HEK293 (cell line): Measurements from ENCODE around the gene ERAS.

Experiments
- CTCF ChIA-PET: fragments of 350-600 bp; formaldehyde crosslinking; extraction: SDS; loops from one replicate; lab custom pipeline; 2021; ENCODE audit warnings: antibody characterized with exemption; lab: Yijun Ruan, JAX
- POLR2A ChIA-PET: fragments of 300-600 bp; formaldehyde crosslinking; extraction: SDS; loops from one replicate; lab custom pipeline; 2020; ENCODE audit warnings: antibody characterized with exemption, inconsistent platforms; lab: Yijun Ruan, JAX
- H3K27ac ChIP-seq: fragments of 200-500 bp; sonication (Bioruptor generic); 2 replicates; pipeline ENCODE4 v1.5.1; 2014; ENCODE audit warnings: low read depth, low read length, control low read depth, inconsistent platforms; ENCODE audit errors: extremely low read depth
- H3K36me3 ChIP-seq, 2 experiments: fragments of 200-500 bp in 1 of 2; sonication (Bioruptor generic) in 1 of 2; 1 replicate in 1 of 2; 2 replicates in 1 of 2; pipeline ENCODE4 v1.5.1; 2014 to 2017; ENCODE audit warnings: inconsistent platforms in 2 of 2, low read length in 2 of 2; ENCODE audit not compliant: control insufficient read depth in 2 of 2, insufficient read depth in 1 of 2
- H3K4me1 ChIP-seq: fragments of 200-500 bp; sonication (Bioruptor generic); 2 replicates; pipeline ENCODE4 v1.5.1; 2014; ENCODE audit warnings: mild to moderate bottlenecking, low read length, inconsistent platforms; ENCODE audit not compliant: control insufficient read depth, insufficient read depth
- H3K4me3 ChIP-seq: 2 replicates; pipeline ENCODE4 v1.5.1; 2011; ENCODE audit warnings: low read depth, mild to moderate bottlenecking, control low read depth, low read length, moderate library complexity
- H3K9me3 ChIP-seq: fragments of 200-500 bp; sonication (Bioruptor generic); 2 replicates; pipeline ENCODE4 v1.5.1; 2014; ENCODE audit warnings: low read depth, low read length, inconsistent platforms; ENCODE audit not compliant: control insufficient read depth, insufficient read depth
- KLF16 ChIP-seq: fragments of 450-650 bp; formaldehyde crosslinking; IDR thresholded peaks from 2 replicates; pipeline ENCODE4 v1.5.1; 2017; ENCODE audit warnings: missing biosample characterization, missing genetic modification characterization
- KLF8 ChIP-seq: fragments of 450-650 bp; formaldehyde crosslinking; IDR thresholded peaks from 2 replicates; pipeline ENCODE4 v1.5.1; 2016; ENCODE audit warnings: missing biosample characterization, missing genetic modification characterization
- PATZ1 ChIP-seq: fragments of 450-650 bp; formaldehyde crosslinking; IDR thresholded peaks from 2 replicates; pipeline ENCODE4 v1.5.1; 2016; ENCODE audit warnings: missing biosample characterization, missing genetic modification characterization
- ZBTB6 ChIP-seq: fragments of 450-650 bp; formaldehyde crosslinking; IDR thresholded peaks from 2 replicates; pipeline ENCODE4 v1.5.1; 2017; ENCODE audit warnings: missing biosample characterization, missing genetic modification characterization
- ZFHX2 ChIP-seq: fragments of 450-650 bp; formaldehyde crosslinking; conservative IDR thresholded peaks from 2 replicates; pipeline ENCODE4 v1.5.1; 2016; ENCODE audit warnings: missing biosample characterization, missing genetic modification characterization
- ZFP37 ChIP-seq: fragments of 450-650 bp; formaldehyde crosslinking; IDR thresholded peaks from 2 replicates; pipeline ENCODE4 v1.5.1; 2016; ENCODE audit warnings: missing biosample characterization, missing genetic modification characterization
- ZNF157 ChIP-seq: fragments of 450-650 bp; formaldehyde crosslinking; IDR thresholded peaks from 2 replicates; pipeline ENCODE4 v1.5.1; 2016; ENCODE audit warnings: missing biosample characterization, missing genetic modification characterization
- ZNF19 ChIP-seq: fragments of 450-650 bp; formaldehyde crosslinking; IDR thresholded peaks from 2 replicates; pipeline ENCODE4; 2016; ENCODE audit warnings: missing biosample characterization, missing genetic modification characterization, low read depth
- ZNF510 ChIP-seq: fragments of 450-650 bp; formaldehyde crosslinking; IDR thresholded peaks from 2 replicates; pipeline ENCODE4 v1.5.1; 2018; ENCODE audit warnings: mild to moderate bottlenecking, missing genetic modification characterization, missing biosample characterization; ENCODE audit not compliant: insufficient replicate concordance
- ZNF514 ChIP-seq: fragments of 450-650 bp; formaldehyde crosslinking; IDR thresholded peaks from 2 replicates; pipeline ENCODE4 v1.5.1; 2016; ENCODE audit warnings: missing biosample characterization, missing genetic modification characterization
- ZNF521 ChIP-seq: fragments of 450-650 bp; formaldehyde crosslinking; IDR thresholded peaks from 2 replicates; pipeline ENCODE4 v1.5.1; 2017; ENCODE audit warnings: missing biosample characterization, mild to moderate bottlenecking, missing genetic modification characterization
- ZNF629 ChIP-seq: fragments of 450-650 bp; formaldehyde crosslinking; IDR thresholded peaks from 2 replicates; pipeline ENCODE4 v1.5.1; 2017; ENCODE audit warnings: missing biosample characterization, missing genetic modification characterization
- ZNF664 ChIP-seq: fragments of 450-650 bp; formaldehyde crosslinking; IDR thresholded peaks from 2 replicates; pipeline ENCODE4 v1.5.1; 2016; ENCODE audit warnings: missing biosample characterization, missing genetic modification characterization
- ZSCAN18 ChIP-seq: fragments of 450-650 bp; formaldehyde crosslinking; IDR thresholded peaks from 2 replicates; pipeline ENCODE4 v1.5.1; 2016; ENCODE audit warnings: missing biosample characterization, missing genetic modification characterization
- ZSCAN4 ChIP-seq: fragments of 450-650 bp; formaldehyde crosslinking; IDR thresholded peaks from 2 replicates; pipeline ENCODE4 v1.5.1; 2017; ENCODE audit warnings: missing biosample characterization, missing genetic modification characterization

ERAS gene

GRCh38 chrX:48826135-48826875 lies at the start of gene ERAS:
Gene ERAS (plus strand): TSS chrX:48826513. CDS start chrX:48829124, 2,611 bp downstream.
- no peak for TF ChIP-seq KLF16
- TF ChIP-seq ZSCAN4 (tag by site-specific recombination): no peak
- no peak for TF ChIP-seq ZNF514 (tag by site-specific recombination)
- TF ChIP-seq, all 188 proteins: peak for 0
- POLR2A ChIA-PET: no interaction called here
- H3K4me3 ChIP-seq: no peak within 1 kb of the TSS

GRCh38 chrX:48776818-48777439 lies 49.4 kb upstream of the ERAS start:
- H3K36me3 ChIP-seq: no peaks in the 10 kb centered on the region
- no peak overlapping the region for H3K4me3 ChIP-seq
- H3K9me3 ChIP-seq: no peaks in the 10 kb centered on the region
- H3K27ac ChIP-seq: no peak overlapping the region
- CTCF ChIA-PET: no interaction called here
- no peaks in the 10 kb centered on the region for H3K4me1 ChIP-seq
- POLR2A ChIA-PET: interaction anchor here (1.4 kb wide), 1 partner anchor 121 kb away, joined by 3 read pairs; the partner anchor contains the start of genes PQBP1 and TIMM17B
- TF ChIP-seq KLF8 (tag by site-specific recombination): no peak
- no peak for TF ChIP-seq ZFHX2 (tag by site-specific recombination)
- TF ChIP-seq ZSCAN18 (tag by site-specific recombination): no peak
- no peak for TF ChIP-seq ZNF157 (tag by site-specific recombination)
- no peak for TF ChIP-seq ZNF19 (tag by site-specific recombination)
- no peak for TF ChIP-seq ZFP37 (tag by site-specific recombination)
- TF ChIP-seq PATZ1 (tag by site-specific recombination): no peak
- no peak for TF ChIP-seq ZNF629 (tag by site-specific recombination)
- TF ChIP-seq ZNF664 (tag by site-specific recombination): no peak
- TF ChIP-seq ZNF510 (tag by site-specific recombination): no peak
- no peak for TF ChIP-seq ZNF521 (tag by site-specific recombination)
- TF ChIP-seq ZBTB6 (tag by site-specific recombination): no peak

More at GRCh38 chrX:48826135-48826875, at the start of gene ERAS:
- H3K36me3 ChIP-seq: peaks cover 0 to 42% of the 10 kb centered on the region in 2 experiments; a peak in 1 of 3 replicates
- CTCF ChIA-PET: no interaction called here
- H3K9me3 ChIP-seq: no peaks in the 10 kb centered on the region
- H3K4me1 ChIP-seq: no peaks in the 10 kb centered on the region
- H3K27ac ChIP-seq: no peak within 1 kb of the TSS
